Liver (tissue), 9 donors: Measurements from ENCODE around the gene TBX5. TPM values are rescaled to one million over a fixed set of nuclear protein-coding genes. Genes with fewer than 3 reads are reported as not detected.
"Not testable (repeated sequence)": the region's sequence is repeated elsewhere in the genome, so short reads cannot be mapped to it uniquely, and the experiment has no call there.

Source experiments
- DNase-seq: peaks from one replicate; pipeline ENCODE4 v3.0.0-alpha.2; 2017; ENCODE audit warnings: low spot score
- H3K27ac ChIP-seq, 2 donors: one replicate each; pipeline ENCODE4 v1.7.0; 2013; ENCODE audit warnings: inconsistent platforms in 2 of 2, low read length in 2 of 2, control low read depth in 1 of 2, low read depth in 1 of 2, mild to moderate bottlenecking in 1 of 2
- H3K27me3 ChIP-seq, 4 donors: one replicate each; pipeline versions ENCODE4 v1.6.1 to v1.7.0; 2013; ENCODE audit warnings: low read length in 3 of 4, inconsistent platforms in 1 of 4, mild to moderate bottlenecking in 1 of 4, moderate library complexity in 1 of 4; ENCODE audit not compliant: control insufficient read depth in 4 of 4, insufficient read depth in 4 of 4
- H3K36me3 ChIP-seq, 4 donors: one replicate each; pipeline versions ENCODE4 v1.6.1 to v1.7.0; 2013; ENCODE audit warnings: low read length in 3 of 4, mild to moderate bottlenecking in 3 of 4, low read depth in 1 of 4, moderate library complexity in 1 of 4; ENCODE audit not compliant: control insufficient read depth in 4 of 4, insufficient read depth in 3 of 4
- H3K4me1 ChIP-seq, 4 donors: one replicate each; pipeline versions ENCODE4 v1.6.1 to v1.7.0; 2013; ENCODE audit warnings: low read length in 3 of 4, mild to moderate bottlenecking in 3 of 4, moderate library complexity in 1 of 4; ENCODE audit not compliant: control insufficient read depth in 4 of 4, insufficient read depth in 4 of 4
- H3K4me3 ChIP-seq, 3 donors: one replicate each; pipeline versions ENCODE4 v1.6.1 to v1.7.0; 2013; ENCODE audit warnings: low read length in 3 of 3, control low read depth in 1 of 3, low read depth in 1 of 3, mild to moderate bottlenecking in 1 of 3
- H3K9ac ChIP-seq, 2 donors: one replicate each; pipeline ENCODE4 v1.7.0; 2013; ENCODE audit warnings: low read length in 2 of 2, mild to moderate bottlenecking in 2 of 2, moderate library complexity in 2 of 2, control low read depth in 1 of 2, low read depth in 1 of 2
- H3K9me3 ChIP-seq, 4 donors: one replicate each; pipeline versions ENCODE4 v1.6.1 to v1.7.0; 2013; ENCODE audit warnings: low read length in 3 of 4; ENCODE audit not compliant: control insufficient read depth in 4 of 4
- CTCF ChIP-seq: fragments of 150-350 bp; IDR thresholded peaks from 2 replicates; pipeline ENCODE4 v1.5.1; 2017; ENCODE audit warnings: improper control_type of control experiment, low read depth, low read length; ENCODE audit not compliant: missing input control
- EGR1 ChIP-seq, 2 donors: IDR thresholded peaks; 2 replicates each; pipeline ENCODE4 v1.6.1; 2016 to 2018; ENCODE audit warnings: antibody characterized with exemption in 2 of 2, low read depth in 2 of 2
- FOXA1 ChIP-seq: IDR thresholded peaks from 2 replicates; pipeline ENCODE4 v1.6.1; 2016; ENCODE audit warnings: antibody characterized with exemption
- FOXA2 ChIP-seq: IDR thresholded peaks from 2 replicates; pipeline ENCODE4 v1.6.1; 2016; ENCODE audit warnings: antibody characterized with exemption
- GABPA ChIP-seq, 2 donors: IDR thresholded peaks in 1 of 2; conservative IDR thresholded peaks in 1 of 2; 2 replicates each; pipeline ENCODE4 v1.6.1; 2016; ENCODE audit warnings: antibody characterized with exemption in 2 of 2, mild to moderate bottlenecking in 1 of 2, moderate library complexity in 1 of 2
- HNF4A ChIP-seq, 2 donors: conservative IDR thresholded peaks; 2 replicates each; pipeline ENCODE4 v1.6.1; 2016; ENCODE audit warnings: antibody characterized with exemption in 2 of 2, mild to moderate bottlenecking in 2 of 2
- HNF4G ChIP-seq: IDR thresholded peaks from 2 replicates; pipeline ENCODE4 v1.6.1; 2016; ENCODE audit warnings: antibody characterized with exemption
- JUND ChIP-seq, 2 donors: IDR thresholded peaks; 2 replicates each; pipeline ENCODE4 v1.6.1; 2016; ENCODE audit warnings: antibody characterized with exemption in 2 of 2
- NR2F2 ChIP-seq: IDR thresholded peaks from 2 replicates; pipeline ENCODE4 v1.6.1; 2016; ENCODE audit warnings: antibody characterized with exemption
- RAD21 ChIP-seq, 2 donors: IDR thresholded peaks; 2 replicates each; pipeline ENCODE4 v1.6.1; 2016; ENCODE audit warnings: antibody characterized with exemption in 2 of 2, mild to moderate bottlenecking in 2 of 2
- RXRA ChIP-seq, 2 donors: IDR thresholded peaks; 2 replicates each; pipeline ENCODE4 v1.6.1; 2017 to 2018; ENCODE audit warnings: antibody characterized with exemption in 2 of 2, mild to moderate bottlenecking in 1 of 2
- SP1 ChIP-seq: IDR thresholded peaks from 2 replicates; pipeline ENCODE4 v1.6.1; 2018; ENCODE audit warnings: antibody characterized with exemption, mild to moderate bottlenecking
- TAF1 ChIP-seq: conservative IDR thresholded peaks from 2 replicates; pipeline ENCODE4 v1.6.1; 2016; ENCODE audit warnings: antibody characterized with exemption, mild to moderate bottlenecking
- YY1 ChIP-seq: IDR thresholded peaks from 2 replicates; pipeline ENCODE4 v1.6.1; 2016; ENCODE audit warnings: antibody characterized with exemption, mild to moderate bottlenecking
- ZBTB33 ChIP-seq: IDR thresholded peaks from 2 replicates; pipeline ENCODE4 v1.6.1; 2016; ENCODE audit warnings: antibody characterized with exemption
- WGBS: extraction: QIAGEN DNeasy Blood & Tissue Kit; methylation state at CpG from one replicate; pipeline ENCODE4 v1.1.7; 2013; 5-methylcytosine and 5-hydroxymethylcytosine counted together
- polyA plus RNA-seq, 2 donors: library from polyadenylated mRNA; stranded (reverse) in 1 of 2; unstranded in 1 of 2; fragments of 200-250 nt in 1 of 2; fragments of >200 nt in 1 of 2; fragmentation: Nextera tagmentation in 1 of 2; extraction: Ambion mirVana in 1 of 2; gene quantifications; one replicate each; pipeline versions ENCODE4 v1.2.1 to v1.2.3, GENCODE V29; 2013 to 2015
- total RNA-seq, 2 donors: library from RNA; depleted of rRNA; stranded (reverse); fragments of >200 nt; gene quantifications; one replicate each; pipeline ENCODE4 v1.2.3, GENCODE V29; 2014
- TF ChIP-seq, protein P1 (sequence below): IDR thresholded peaks from 2 replicates; pipeline ENCODE4 v1.6.1; 2016; ENCODE audit warnings: antibody characterized with exemption, mild to moderate bottlenecking
- TF ChIP-seq, protein P2 (sequence below): IDR thresholded peaks from 2 replicates; pipeline ENCODE4 v1.6.1; 2016; ENCODE audit warnings: antibody characterized with exemption
- donor health status: healthy.
- donor health status: healthy.
- donor health status: healthy.
- donor health status: healthy.
- donor health status: healthy.

The TBX5 gene
- total and polyA plus RNA-seq, 4 donors: 0.03 TPM; not detected in 3

- Histone ChIP-seq H3K27me3 (peaks cover 0 to 4% (median 0%) of the 10 kb centered on the region in 4 donors), H3K9ac (no peak overlapping the region), H3K36me3 (no peaks in the 10 kb centered on the region), H3K4me3 (no peak overlapping the region), H3K9me3 (no peaks in the 10 kb centered on the region), H3K4me1 (no peaks in the 10 kb centered on the region), H3K27ac (no peak overlapping the region)
- TF ChIP-seq EGR1 (IDR thresholded peaks at IDR 0.05; ENCODE audit: low read depth in 2 of 2) (no peak), YY1 (no peak), NR2F2 (no peak), SP1 (no peak), RXRA (IDR thresholded peaks at IDR 0.05) (no peak), RAD21 (IDR thresholded peaks at IDR 0.05) (no peak), JUND (IDR thresholded peaks at IDR 0.05) (no peak), FOXA1 (no peak), ZBTB33 (no peak), GABPA (IDR thresholded peaks at IDR 0.05 in 1 of 2, conservative IDR thresholded peaks at IDR 0.05 in 1 of 2) (no peak)
- TF ChIP-seq, protein P1, sequence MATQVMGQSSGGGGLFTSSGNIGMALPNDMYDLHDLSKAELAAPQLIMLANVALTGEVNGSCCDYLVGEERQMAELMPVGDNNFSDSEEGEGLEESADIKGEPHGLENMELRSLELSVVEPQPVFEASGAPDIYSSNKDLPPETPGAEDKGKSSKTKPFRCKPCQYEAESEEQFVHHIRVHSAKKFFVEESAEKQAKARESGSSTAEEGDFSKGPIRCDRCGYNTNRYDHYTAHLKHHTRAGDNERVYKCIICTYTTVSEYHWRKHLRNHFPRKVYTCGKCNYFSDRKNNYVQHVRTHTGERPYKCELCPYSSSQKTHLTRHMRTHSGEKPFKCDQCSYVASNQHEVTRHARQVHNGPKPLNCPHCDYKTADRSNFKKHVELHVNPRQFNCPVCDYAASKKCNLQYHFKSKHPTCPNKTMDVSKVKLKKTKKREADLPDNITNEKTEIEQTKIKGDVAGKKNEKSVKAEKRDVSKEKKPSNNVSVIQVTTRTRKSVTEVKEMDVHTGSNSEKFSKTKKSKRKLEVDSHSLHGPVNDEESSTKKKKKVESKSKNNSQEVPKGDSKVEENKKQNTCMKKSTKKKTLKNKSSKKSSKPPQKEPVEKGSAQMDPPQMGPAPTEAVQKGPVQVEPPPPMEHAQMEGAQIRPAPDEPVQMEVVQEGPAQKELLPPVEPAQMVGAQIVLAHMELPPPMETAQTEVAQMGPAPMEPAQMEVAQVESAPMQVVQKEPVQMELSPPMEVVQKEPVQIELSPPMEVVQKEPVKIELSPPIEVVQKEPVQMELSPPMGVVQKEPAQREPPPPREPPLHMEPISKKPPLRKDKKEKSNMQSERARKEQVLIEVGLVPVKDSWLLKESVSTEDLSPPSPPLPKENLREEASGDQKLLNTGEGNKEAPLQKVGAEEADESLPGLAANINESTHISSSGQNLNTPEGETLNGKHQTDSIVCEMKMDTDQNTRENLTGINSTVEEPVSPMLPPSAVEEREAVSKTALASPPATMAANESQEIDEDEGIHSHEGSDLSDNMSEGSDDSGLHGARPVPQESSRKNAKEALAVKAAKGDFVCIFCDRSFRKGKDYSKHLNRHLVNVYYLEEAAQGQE: no peak
- TF ChIP-seq, protein P2, sequence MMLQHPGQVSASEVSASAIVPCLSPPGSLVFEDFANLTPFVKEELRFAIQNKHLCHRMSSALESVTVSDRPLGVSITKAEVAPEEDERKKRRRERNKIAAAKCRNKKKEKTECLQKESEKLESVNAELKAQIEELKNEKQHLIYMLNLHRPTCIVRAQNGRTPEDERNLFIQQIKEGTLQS: no peak
- no peak for DNase-seq
- WGBS: 64% methylated on average over 16 of the region's 16 CpGs
Measured at GRCh38 chr12:114355389-114356088, 50.4 kb downstream of the TBX5 start.

DNA sequence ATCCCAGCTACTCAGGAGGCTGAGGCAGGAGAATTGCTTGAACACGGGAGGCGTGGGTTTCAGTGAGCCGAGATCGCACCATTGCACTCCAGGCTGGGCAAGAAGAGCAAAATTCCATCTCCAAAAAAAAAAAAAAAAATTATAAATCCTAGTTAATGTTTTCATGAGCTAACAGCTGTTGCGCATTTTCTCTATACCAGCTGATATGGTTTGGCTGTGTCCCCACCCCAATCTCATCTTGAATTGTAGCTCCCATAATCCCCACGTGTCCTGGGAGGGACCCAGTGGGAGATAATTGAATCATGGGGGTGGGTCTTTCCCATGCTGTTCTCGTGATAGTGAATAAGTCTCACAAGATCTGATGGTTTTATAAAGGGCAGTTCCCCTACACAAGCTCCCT is 56.7 kb downstream of the TBX5 start:
- not testable (repeated sequence) for H3K27me3 ChIP-seq, H3K36me3 ChIP-seq, H3K9ac ChIP-seq, H3K27ac ChIP-seq, H3K4me1 ChIP-seq, H3K4me3 ChIP-seq, DNase-seq, H3K9me3 ChIP-seq
- 76% methylated on average over 7 of the region's 7 CpGs for WGBS

DNA sequence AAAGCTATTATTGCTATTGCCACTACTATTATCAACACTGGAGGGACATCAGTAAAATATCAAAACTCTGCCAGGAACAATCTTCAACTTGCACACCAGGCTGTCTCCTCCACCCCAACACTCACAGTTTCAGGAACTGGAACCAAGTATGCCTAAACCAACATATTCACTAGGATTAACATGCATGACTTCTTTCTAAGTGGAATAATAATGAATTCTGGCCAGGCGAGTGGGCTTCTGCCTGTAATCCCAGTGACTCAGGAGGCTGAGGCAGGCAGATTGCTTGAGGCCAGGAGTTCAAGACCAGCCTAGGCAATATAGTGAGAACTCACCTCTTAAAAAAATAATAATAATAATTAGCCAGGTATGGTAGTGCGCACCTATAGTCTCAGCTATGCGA is 58.1 kb downstream of the TBX5 start:
- WGBS: 85% methylated on average over 3 of the region's 3 CpGs
- H3K27me3 ChIP-seq: no peaks in the 10 kb centered on the region
- no peaks in the 10 kb centered on the region for H3K9me3 ChIP-seq
- H3K9ac ChIP-seq: no peak overlapping the region
- no peak overlapping the region for H3K4me3 ChIP-seq
- no peak for DNase-seq
- TF ChIP-seq FOXA2 (no peak), HNF4A (conservative IDR thresholded peaks at IDR 0.05) (no peak), SP1 (no peak), CTCF (no peak), JUND (IDR thresholded peaks at IDR 0.05) (no peak), EGR1 (IDR thresholded peaks at IDR 0.05; ENCODE audit: low read depth in 2 of 2) (no peak), TAF1 (no peak), HNF4G (no peak), ZBTB33 (no peak)
- TF ChIP-seq, protein P2: no peak
- H3K36me3 ChIP-seq: no peaks in the 10 kb centered on the region
- H3K4me1 ChIP-seq: no peaks in the 10 kb centered on the region
- no peak overlapping the region for H3K27ac ChIP-seq
